ENCODE results near the gene SPATA13.
"Not testable (repeated sequence)": the region's sequence is repeated elsewhere in the genome, so short reads cannot be mapped to it uniquely, and the experiment has no call there.

The SPATA13 gene

GRCh38 chr13:24160458-24161009 is at the start of gene SPATA13:
TSS of gene SPATA13 (plus strand) at chr13:24160720. CDS start at chr13:24222930, 62,210 bp downstream.
- DNase-seq (ENCODE audit: low spot score), result peak; percentile 89

- DNase-seq (ENCODE audit: low spot score), result no peak
These were observed 47.7 kb upstream of the SPATA13 start for GRCh38 chr13:24112791-24113190.

- DNase-seq (ENCODE audit: low spot score), result no peak
These were observed 44.8 kb upstream of the SPATA13 start for GRCh38 chr13:24115671-24116070.

GRCh38 chr13:24116131-24116530 is 44.4 kb upstream of the SPATA13 start:
- no peak for DNase-seq (ENCODE audit: low spot score)

- no peak for DNase-seq (ENCODE audit: low spot score)
These were observed 41.9 kb upstream of the SPATA13 start for GRCh38 chr13:24118576-24118975.

GRCh38 chr13:24119626-24120508 is 40.7 kb upstream of the SPATA13 start:
- DNase-seq (ENCODE audit: low spot score), result no peak

- DNase-seq (ENCODE audit: low spot score), result not testable (repeated sequence)
These were observed 38.5 kb upstream of the SPATA13 start for GRCh38 chr13:24122045-24122444.

GRCh38 chr13:24122569-24122968 is 38.0 kb upstream of the SPATA13 start:
- no peak for DNase-seq (ENCODE audit: low spot score)

GRCh38 chr13:24123761-24124160 is 36.8 kb upstream of the SPATA13 start:
- DNase-seq (ENCODE audit: low spot score), result no peak

GRCh38 chr13:24124789-24125476 is 35.6 kb upstream of the SPATA13 start:
- DNase-seq (ENCODE audit: low spot score), result peak; percentile 42

GRCh38 chr13:24127116-24127631 is 33.3 kb upstream of the SPATA13 start:
- no peak for DNase-seq (ENCODE audit: low spot score)

- DNase-seq (ENCODE audit: low spot score), result no peak
These were observed 32.4 kb upstream of the SPATA13 start for GRCh38 chr13:24128112-24128511.

- DNase-seq (ENCODE audit: low spot score), result no peak
These were observed 31.6 kb upstream of the SPATA13 start for GRCh38 chr13:24128962-24129361.

GRCh38 chr13:24129914-24130774 is 30.4 kb upstream of the SPATA13 start:
- DNase-seq (ENCODE audit: low spot score), result no peak

- DNase-seq (ENCODE audit: low spot score), result no peak
These were observed 28.8 kb upstream of the SPATA13 start for GRCh38 chr13:24131749-24132148.

GRCh38 chr13:24133021-24133795 is 27.3 kb upstream of the SPATA13 start:
- no peak for DNase-seq (ENCODE audit: low spot score)

GRCh38 chr13:24134231-24134630 is 26.3 kb upstream of the SPATA13 start:
- DNase-seq (ENCODE audit: low spot score), result no peak

- no peak for DNase-seq (ENCODE audit: low spot score)
These were observed 25.8 kb upstream of the SPATA13 start for GRCh38 chr13:24134757-24135156.

- no peak for DNase-seq (ENCODE audit: low spot score)
These were observed 24.7 kb upstream of the SPATA13 start for GRCh38 chr13:24135674-24136300.

GRCh38 chr13:24138911-24139310 is 21.6 kb upstream of the SPATA13 start:
- DNase-seq (ENCODE audit: low spot score), result no peak
